Common myeloid progenitor, CD34-positive (primary cell): Measurements from ENCODE around the gene EBF3.

Source experiments
- CTCF ChIA-PET: fragments of 350-600 bp; sonication (Branson Sonifier 250); formaldehyde crosslinking; loops from one replicate; lab custom pipeline; 2021; ENCODE audit warnings: antibody characterized with exemption; lab: Charles Lee
- POLR2A ChIA-PET: fragments of 350-600 bp; sonication (Branson Sonifier 250); formaldehyde crosslinking; loops from one replicate; lab custom pipeline; 2021; ENCODE audit warnings: antibody characterized with exemption; lab: Charles Lee
- DNase-seq, 3 donors: peaks; one replicate each; pipeline versions ENCODE4 v3.0.0 to v3.0.0-alpha.2; 2013
- H3K27ac ChIP-seq, 2 experiments: 1 replicate in 1 of 2; 2 replicates in 1 of 2; pipeline ENCODE4 v1.7.0; 2013; ENCODE audit warnings: inconsistent platforms in 2 of 2, low read length in 2 of 2, mild to moderate bottlenecking in 2 of 2, low read depth in 1 of 2, moderate library complexity in 1 of 2; ENCODE audit not compliant: severe bottlenecking in 2 of 2, insufficient read depth in 1 of 2, poor library complexity in 1 of 2
- H3K27me3 ChIP-seq, 5 experiments: replicated peaks in 2 of 5; 1 replicate in 3 of 5; 2 replicates in 2 of 5; pipeline versions ENCODE4 v1.6.1 to v1.7.0; 2013; ENCODE audit warnings: low read length in 4 of 5, mild to moderate bottlenecking in 2 of 5, moderate library complexity in 2 of 5, inconsistent platforms in 1 of 5; ENCODE audit not compliant: insufficient read depth in 5 of 5, control insufficient read depth in 4 of 5
- H3K36me3 ChIP-seq, 4 experiments: 1 replicate in 2 of 4; 2 replicates in 2 of 4; pipeline versions ENCODE4 v1.6.1 to v1.7.0; 2013; ENCODE audit warnings: low read length in 3 of 4, control low read depth in 1 of 4, mild to moderate bottlenecking in 1 of 4; ENCODE audit not compliant: control insufficient read depth in 4 of 4, insufficient read depth in 4 of 4
- H3K4me1 ChIP-seq, 4 experiments: 1 replicate in 3 of 4; 2 replicates in 1 of 4; pipeline versions ENCODE4 v1.6.1 to v1.7.1; 2013; ENCODE audit warnings: low read length in 3 of 4, mild to moderate bottlenecking in 3 of 4, control low read depth in 1 of 4, inconsistent platforms in 1 of 4, moderate library complexity in 1 of 4; ENCODE audit not compliant: control insufficient read depth in 4 of 4, insufficient read depth in 4 of 4; ENCODE audit errors: control extremely low read depth in 1 of 4
- H3K4me3 ChIP-seq, 7 experiments: 1 replicate in 4 of 7; 2 replicates in 3 of 7; pipeline versions ENCODE4 v1.5.1 to v1.7.0; 2013; ENCODE audit warnings: mild to moderate bottlenecking in 7 of 7, low read length in 6 of 7, moderate library complexity in 6 of 7, inconsistent platforms in 2 of 7, low read depth in 2 of 7, control low read depth in 1 of 7; ENCODE audit not compliant: insufficient read depth in 4 of 7, control insufficient read depth in 1 of 7; ENCODE audit errors: extremely low read depth in 1 of 7
- H3K9me3 ChIP-seq, 5 experiments: 1 replicate in 4 of 5; 2 replicates in 1 of 5; pipeline versions ENCODE4 v1.6.1 to v1.7.1; 2013; ENCODE audit warnings: low read length in 4 of 5, mild to moderate bottlenecking in 2 of 5, inconsistent platforms in 1 of 5, low read depth in 1 of 5, moderate library complexity in 1 of 5; ENCODE audit not compliant: control insufficient read depth in 4 of 5, insufficient read depth in 2 of 5; ENCODE audit errors: control extremely low read depth in 1 of 5
- WGBS: methylation state at CpG from one replicate; pipeline ENCODE4 v1.1.5; 2013; ENCODE audit not compliant: insufficient coverage; 5-methylcytosine and 5-hydroxymethylcytosine counted together

EBF3 gene

DNA sequence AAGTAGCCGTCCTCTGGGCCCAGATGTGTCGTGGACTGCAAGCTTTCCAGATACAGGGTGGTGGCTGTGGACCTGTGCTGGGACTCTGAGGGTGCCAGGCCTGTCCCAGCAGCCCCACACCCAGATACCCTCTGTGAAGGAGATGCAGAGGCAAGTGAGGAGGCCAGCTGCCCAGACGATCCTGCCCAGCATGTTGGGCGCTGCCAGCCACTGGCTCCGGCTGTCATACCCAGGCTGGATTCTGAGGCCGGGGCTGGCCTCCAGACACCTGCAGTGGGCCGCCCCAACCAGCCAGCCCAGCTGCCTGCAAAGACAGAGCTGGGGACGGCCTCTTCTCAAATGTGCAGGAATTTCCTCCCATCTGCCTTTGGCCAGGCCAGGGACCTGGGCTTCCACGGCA, 39.1 kb upstream of the EBF3 start:
- CTCF ChIA-PET, result interaction anchor here (0.8 kb wide), 1 partner anchor 147 kb away, joined by 3 read pairs; no protein-coding TSS in a partner anchor
- WGBS, result 100% methylated on average over 9 of the region's 9 CpGs
- H3K4me1 ChIP-seq, result no peaks in the 10 kb centered on the region
- no peak for DNase-seq
- no peak overlapping the region for H3K27ac ChIP-seq
- no peak overlapping the region for H3K4me3 ChIP-seq
- POLR2A ChIA-PET, result no interaction called here
- H3K36me3 ChIP-seq, result no peaks in the 10 kb centered on the region
- H3K9me3 ChIP-seq, result peaks cover 0 to 10% (median 0%) of the 10 kb centered on the region in 5 experiments
- peaks cover 0 to 6% (median 4%) of the 10 kb centered on the region in 5 experiments for H3K27me3 ChIP-seq

DNA sequence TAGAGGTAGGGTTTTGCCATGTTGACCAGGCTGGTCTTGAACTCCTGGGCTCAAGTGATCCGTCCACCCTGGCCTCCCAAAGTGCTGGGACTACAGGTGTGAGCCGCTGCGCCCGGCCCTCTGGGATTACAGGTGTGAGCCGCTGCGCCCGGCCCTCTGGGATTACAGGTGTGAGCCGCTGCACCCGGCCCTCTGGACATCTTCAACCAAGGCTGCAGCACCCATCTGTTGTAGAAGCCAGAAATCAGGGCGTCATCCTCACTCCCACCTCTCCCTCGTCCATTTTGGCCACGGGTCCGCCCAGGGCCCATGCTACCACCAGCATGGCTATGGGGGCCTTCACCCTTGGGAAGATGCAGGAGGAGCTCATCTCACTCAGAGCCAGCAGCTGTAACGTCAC, 38.5 kb upstream of the EBF3 start:
- Histone ChIP-seq H3K27ac (no peak overlapping the region), H3K4me3 (no peak overlapping the region), H3K36me3 (no peaks in the 10 kb centered on the region), H3K4me1 (no peaks in the 10 kb centered on the region), H3K9me3 (peaks cover 0 to 10% (median 0%) of the 10 kb centered on the region in 5 experiments), H3K27me3 (peaks cover 0 to 6% (median 4%) of the 10 kb centered on the region in 5 experiments)
- CTCF ChIA-PET, result interaction anchor here (0.8 kb wide), 1 partner anchor 148 kb away, joined by 3 read pairs; no protein-coding TSS in a partner anchor
- POLR2A ChIA-PET, result no interaction called here
- 88% methylated on average over 10 of the region's 14 CpGs for WGBS
- DNase-seq, result no peak

DNA sequence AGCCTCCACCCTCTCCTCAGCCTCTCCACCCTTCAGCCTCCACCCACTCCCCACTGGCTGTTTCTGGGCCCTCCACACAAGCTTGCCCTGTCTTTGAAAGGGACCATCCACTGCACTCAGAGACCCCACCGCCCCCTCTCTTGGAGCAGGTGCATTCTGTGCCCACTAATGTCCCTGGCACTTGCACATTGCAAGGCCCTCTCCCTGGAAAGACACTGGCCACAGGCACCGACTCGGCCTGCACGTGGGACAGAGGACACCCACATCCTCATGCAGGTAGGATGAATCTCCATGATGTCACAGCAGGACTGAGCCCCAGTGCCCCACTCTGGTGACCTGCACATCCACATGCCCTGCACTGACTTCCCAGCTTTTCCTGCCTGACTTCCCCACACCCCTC, 36.8 kb upstream of the EBF3 start:
- no peak for DNase-seq
- no peaks in the 10 kb centered on the region for H3K36me3 ChIP-seq
- ChIA-PET CTCF (no interaction called here), POLR2A (no interaction called here)
- no peak overlapping the region for H3K27ac ChIP-seq
- 83% methylated on average over 1 of the region's 4 CpGs for WGBS
- no peaks in the 10 kb centered on the region for H3K4me1 ChIP-seq
- peaks cover 0 to 10% (median 0%) of the 10 kb centered on the region in 5 experiments for H3K9me3 ChIP-seq
- no peak overlapping the region for H3K4me3 ChIP-seq
- peaks cover 0 to 5% (median 2%) of the 10 kb centered on the region in 5 experiments for H3K27me3 ChIP-seq

DNA sequence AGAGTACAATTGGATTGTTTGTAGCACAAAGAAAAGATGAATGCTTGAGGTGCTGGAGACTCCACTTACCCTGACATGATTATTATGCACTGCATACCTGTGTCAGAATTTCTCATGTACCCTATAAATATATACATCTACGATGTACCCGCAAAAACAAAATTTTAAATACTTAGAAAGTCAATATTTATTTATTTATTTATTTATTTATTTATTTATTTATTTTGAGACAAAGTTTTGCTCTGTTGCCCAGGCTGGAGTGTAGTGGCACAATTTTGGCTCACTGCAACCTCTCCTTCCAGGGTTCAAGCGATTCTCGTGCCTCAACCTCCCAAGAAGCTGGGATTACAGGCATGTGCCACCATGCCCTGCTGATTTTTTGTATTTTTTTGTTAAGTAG, 35.1 kb upstream of the EBF3 start:
- no CpG with 5 or more reads among the region's 4 CpGs for WGBS
- POLR2A ChIA-PET, result no interaction called here
- CTCF ChIA-PET, result no interaction called here
- Histone ChIP-seq H3K4me3 (no peak overlapping the region), H3K27ac (no peak overlapping the region), H3K9me3 (peaks cover 0 to 8% (median 0%) of the 10 kb centered on the region in 5 experiments), H3K36me3 (no peaks in the 10 kb centered on the region), H3K4me1 (no peaks in the 10 kb centered on the region), H3K27me3 (peaks cover 0 to 4% (median 2%) of the 10 kb centered on the region in 5 experiments)
- DNase-seq, result no peak

DNA sequence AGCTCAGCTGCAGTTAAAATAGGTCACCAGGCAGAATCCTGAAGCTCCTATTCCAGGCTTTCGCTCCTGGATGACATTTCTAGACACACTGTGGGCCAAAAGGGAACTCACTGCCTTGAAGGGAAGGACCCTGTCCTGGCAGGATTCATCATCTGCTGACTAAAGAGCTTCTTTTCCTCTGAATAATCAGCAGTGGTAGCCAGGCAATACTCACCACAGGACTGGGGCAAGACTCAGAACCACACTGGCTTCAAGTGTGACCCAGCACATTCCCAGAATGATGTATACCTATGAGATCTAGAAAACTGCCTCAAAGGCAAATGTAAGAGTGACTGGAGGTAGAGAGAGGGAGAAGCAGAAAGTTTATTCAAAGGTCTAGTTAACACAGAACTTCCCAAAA, 29.5 kb upstream of the EBF3 start:
- Histone ChIP-seq H3K27ac (no peak overlapping the region), H3K4me3 (no peak overlapping the region), H3K4me1 (no peaks in the 10 kb centered on the region), H3K36me3 (no peaks in the 10 kb centered on the region), H3K27me3 (peaks cover 0 to 5% (median 4%) of the 10 kb centered on the region in 5 experiments), H3K9me3 (peaks cover 0 to 3% (median 0%) of the 10 kb centered on the region in 5 experiments)
- ChIA-PET CTCF (no interaction called here), POLR2A (no interaction called here)
- whole genome bisulfite sequencing, result 100% methylated on average over 1 of the region's 1 CpG
- DNase-seq, result no peak

DNA sequence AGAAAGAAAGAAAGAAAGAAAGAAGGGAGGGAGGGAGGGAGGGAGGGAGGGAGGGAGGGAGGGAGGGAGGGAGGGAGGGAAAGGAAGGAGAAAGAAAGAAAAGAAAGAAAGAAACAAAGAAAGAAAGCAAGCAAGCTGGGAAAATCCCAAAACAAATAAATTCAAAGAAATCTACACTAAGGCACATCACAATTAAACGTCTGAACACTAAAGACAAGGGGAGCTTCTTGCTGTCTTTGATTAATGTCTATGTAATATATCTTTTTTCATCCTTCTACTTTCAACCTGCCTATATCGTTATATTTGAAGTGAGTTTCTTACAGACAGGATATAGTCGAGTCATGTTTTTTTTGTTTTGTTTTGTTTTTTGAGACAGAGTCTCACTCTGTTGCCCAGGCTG, 28.3 kb upstream of the EBF3 start:
- H3K36me3 ChIP-seq, result no peaks in the 10 kb centered on the region
- no CpG with 5 or more reads among the region's 3 CpGs for WGBS
- no peak overlapping the region for H3K27ac ChIP-seq
- peaks cover 0 to 3% (median 0%) of the 10 kb centered on the region in 5 experiments for H3K9me3 ChIP-seq
- ChIA-PET CTCF (no interaction called here), POLR2A (interaction anchor here (0.6 kb wide), 1 partner anchor 121 kb away, joined by 5 read pairs; no protein-coding TSS in a partner anchor)
- no peak for DNase-seq
- H3K27me3 ChIP-seq, result peaks cover 0 to 5% (median 4%) of the 10 kb centered on the region in 5 experiments
- no peak overlapping the region for H3K4me3 ChIP-seq
- H3K4me1 ChIP-seq, result no peaks in the 10 kb centered on the region

DNA sequence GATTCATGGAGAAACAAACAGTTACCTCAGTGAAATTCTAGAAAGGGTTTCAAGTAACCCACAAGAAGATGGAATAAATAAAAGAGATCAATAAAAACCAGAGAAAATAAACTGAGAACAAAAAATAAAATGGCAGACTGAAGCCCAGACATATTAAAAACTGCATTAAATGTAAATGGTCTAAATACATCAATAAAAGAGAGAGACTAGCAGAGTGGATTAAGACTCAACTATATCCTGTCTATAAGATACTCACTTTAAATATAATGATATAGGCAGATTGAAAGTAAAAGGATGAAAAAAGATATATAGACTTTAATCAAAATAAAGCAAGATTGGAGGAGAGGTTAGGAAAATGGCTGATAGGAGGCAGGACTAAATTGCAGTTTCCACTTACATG, 18.8 kb upstream of the EBF3 start:
- ChIA-PET CTCF (no interaction called here), POLR2A (no interaction called here)
- no peak overlapping the region for H3K4me3 ChIP-seq
- no peak for DNase-seq
- peaks cover 0 to 35% (median 8%) of the 10 kb centered on the region in 5 experiments for H3K27me3 ChIP-seq
- H3K4me1 ChIP-seq, result no peaks in the 10 kb centered on the region
- H3K27ac ChIP-seq, result no peak overlapping the region
- peaks cover 6 to 27% (median 7%) of the 10 kb centered on the region in 5 experiments for H3K9me3 ChIP-seq
- no peaks in the 10 kb centered on the region for H3K36me3 ChIP-seq
